Measurements from ENCODE around the gene SLC34A1.

Gene SLC34A1

GRCh38 chr5:177438468-177438867 lies 54.2 kb downstream of the SLC34A1 start:
- no peak overlapping the region for H3K4me3 ChIP-seq (replicated peaks in 1 of 2; ENCODE audit: low read depth in 2 of 2, low read length in 2 of 2)
- TF ChIP-seq CTCF (IDR thresholded peaks at IDR 0.05; ENCODE audit: low read depth, low read length), result no peak
- DNase-seq (ENCODE audit: low read depth in 2 of 2), result no peak

GRCh38 chr5:177439518-177440053 lies 55.4 kb downstream of the SLC34A1 start:
- TF ChIP-seq CTCF (IDR thresholded peaks at IDR 0.05; ENCODE audit: low read depth, low read length), result no peak
- no peak overlapping the region for H3K4me3 ChIP-seq (replicated peaks in 1 of 2; ENCODE audit: low read depth in 2 of 2, low read length in 2 of 2)
- no peak for DNase-seq (ENCODE audit: low read depth in 2 of 2)

- no peak for TF ChIP-seq CTCF (IDR thresholded peaks at IDR 0.05; ENCODE audit: low read depth, low read length)
- no peak for DNase-seq (ENCODE audit: low read depth in 2 of 2)
- no peak overlapping the region for H3K4me3 ChIP-seq (replicated peaks in 1 of 2; ENCODE audit: low read depth in 2 of 2, low read length in 2 of 2)
Observed at GRCh38 chr5:177440211-177440989, 56.2 kb downstream of the SLC34A1 start.

GRCh38 chr5:177440990-177441780 lies 57.0 kb downstream of the SLC34A1 start:
- no peak for TF ChIP-seq CTCF (IDR thresholded peaks at IDR 0.05; ENCODE audit: low read depth, low read length)
- no peak for DNase-seq (ENCODE audit: low read depth in 2 of 2)
- no peak overlapping the region for H3K4me3 ChIP-seq (replicated peaks in 1 of 2; ENCODE audit: low read depth in 2 of 2, low read length in 2 of 2)

GRCh38 chr5:177442066-177442826 lies 58.0 kb downstream of the SLC34A1 start:
- DNase-seq (ENCODE audit: low read depth in 2 of 2), result no peak
- H3K4me3 ChIP-seq (replicated peaks in 1 of 2; ENCODE audit: low read depth in 2 of 2, low read length in 2 of 2), result no peak overlapping the region
- TF ChIP-seq CTCF (IDR thresholded peaks at IDR 0.05; ENCODE audit: low read depth, low read length), result no peak

- no peak for DNase-seq (ENCODE audit: low read depth in 2 of 2)
- no peak for TF ChIP-seq CTCF (IDR thresholded peaks at IDR 0.05; ENCODE audit: low read depth, low read length)
- H3K4me3 ChIP-seq (replicated peaks in 1 of 2; ENCODE audit: low read depth in 2 of 2, low read length in 2 of 2), result no peak overlapping the region
Observed at GRCh38 chr5:177443144-177443983, 59.1 kb downstream of the SLC34A1 start.
